ENCODE results near the gene CCDC71L.

CCDC71L gene

GRCh38 chr7:106619213-106619612 is 41.7 kb downstream of the CCDC71L start:
- TF ChIP-seq CTCF (conservative IDR thresholded peaks at IDR 0.05), result no peak

GRCh38 chr7:106618480-106618879 is 42.5 kb downstream of the CCDC71L start:
- no peak overlapping the region for H3K27ac ChIP-seq
- TF ChIP-seq CTCF (conservative IDR thresholded peaks at IDR 0.05), result no peak

More at GRCh38 chr7:106619213-106619612, 41.7 kb downstream of the CCDC71L start:
- H3K27ac ChIP-seq, result no peak overlapping the region

- TF ChIP-seq CTCF (conservative IDR thresholded peaks at IDR 0.05), result no peak
- no peak overlapping the region for H3K27ac ChIP-seq
Measured at GRCh38 chr7:106617860-106618259, 43.1 kb downstream of the CCDC71L start.

GRCh38 chr7:106616708-106617051 is 44.3 kb downstream of the CCDC71L start:
- no peak overlapping the region for H3K27ac ChIP-seq
- TF ChIP-seq CTCF (conservative IDR thresholded peaks at IDR 0.05), result no peak

- no peak for TF ChIP-seq CTCF (conservative IDR thresholded peaks at IDR 0.05)
- no peak overlapping the region for H3K27ac ChIP-seq
Measured at GRCh38 chr7:106615808-106616707, 44.9 kb downstream of the CCDC71L start.

GRCh38 chr7:106614751-106615150 is 46.2 kb downstream of the CCDC71L start:
- TF ChIP-seq CTCF (conservative IDR thresholded peaks at IDR 0.05), result no peak
- H3K27ac ChIP-seq, result no peak overlapping the region

- TF ChIP-seq CTCF (conservative IDR thresholded peaks at IDR 0.05), result no peak
- H3K27ac ChIP-seq, result no peak overlapping the region
Measured at GRCh38 chr7:106613848-106614560, 47.0 kb downstream of the CCDC71L start.
